Right atrium auricular region (tissue), 2 donors: ENCODE results near the gene TMEM219. TPM values are rescaled to one million over a fixed set of nuclear protein-coding genes. Genes with fewer than 3 reads are reported as not detected.

Experiments used
- DNase-seq: peaks from one replicate; pipeline ENCODE4 v3.0.0-alpha.2; 2019; ENCODE audit warnings: low spot score
- H3K27ac ChIP-seq, 2 donors: fragments of 200-600 bp; sonication (generic); 1 replicate in 1 of 2; 2 replicates in 1 of 2; pipeline ENCODE4 v1.5.1; 2016 to 2019
- H3K27me3 ChIP-seq, 2 donors: fragments of 200-600 bp; sonication (generic); one replicate each; pipeline versions ENCODE4 v1.5.1 to v1.6.0; 2017 to 2019
- H3K36me3 ChIP-seq: fragments of 200-600 bp; sonication (generic); one replicate; pipeline ENCODE4 v1.5.1; 2016
- H3K4me1 ChIP-seq, 2 donors: fragments of 200-600 bp; sonication (generic); one replicate each; pipeline versions ENCODE4 v1.5.1 to v1.6.0; 2017 to 2019
- H3K4me3 ChIP-seq, 2 donors: fragments of 200-600 bp; sonication (generic); 1 replicate in 1 of 2; 2 replicates in 1 of 2; pipeline ENCODE4 v1.5.1; 2017 to 2019; ENCODE audit warnings: mild to moderate bottlenecking in 1 of 2, moderate library complexity in 1 of 2
- H3K9me3 ChIP-seq, 2 donors: fragments of 200-600 bp; sonication (generic); one replicate each; pipeline ENCODE4 v1.5.1; 2019
- CTCF ChIP-seq, 2 donors: fragments of 200-600 bp; sonication (generic); IDR thresholded peaks; one replicate each; pipeline ENCODE4 v1.5.1; 2019; ENCODE audit warnings: antibody characterized with exemption in 2 of 2
- total RNA-seq, 2 donors: library from RNA; depleted of rRNA; stranded (reverse); fragments of >200 nt; gene quantifications; one replicate each; pipeline ENCODE4 v1.1.0, GENCODE V29; 2016

The TMEM219 gene
- total RNA-seq, 2 donors from 2014 or later = 100 to 107 TPM

GRCh38 chr16:29993191-29993902 is 31.5 kb downstream of the TMEM219 start:
- Histone ChIP-seq H3K4me3 (no peak overlapping the region), H3K27ac (no peak overlapping the region), H3K9me3 (no peaks in the 10 kb centered on the region), H3K36me3 (peaks cover 45% of the 10 kb centered on the region), H3K4me1 (peaks cover 0 to 24% of the 10 kb centered on the region in 2 donors), H3K27me3 (no peaks in the 10 kb centered on the region)
- no peak for DNase-seq
- no peak for TF ChIP-seq CTCF (IDR thresholded peaks at IDR 0.05)

DNA sequence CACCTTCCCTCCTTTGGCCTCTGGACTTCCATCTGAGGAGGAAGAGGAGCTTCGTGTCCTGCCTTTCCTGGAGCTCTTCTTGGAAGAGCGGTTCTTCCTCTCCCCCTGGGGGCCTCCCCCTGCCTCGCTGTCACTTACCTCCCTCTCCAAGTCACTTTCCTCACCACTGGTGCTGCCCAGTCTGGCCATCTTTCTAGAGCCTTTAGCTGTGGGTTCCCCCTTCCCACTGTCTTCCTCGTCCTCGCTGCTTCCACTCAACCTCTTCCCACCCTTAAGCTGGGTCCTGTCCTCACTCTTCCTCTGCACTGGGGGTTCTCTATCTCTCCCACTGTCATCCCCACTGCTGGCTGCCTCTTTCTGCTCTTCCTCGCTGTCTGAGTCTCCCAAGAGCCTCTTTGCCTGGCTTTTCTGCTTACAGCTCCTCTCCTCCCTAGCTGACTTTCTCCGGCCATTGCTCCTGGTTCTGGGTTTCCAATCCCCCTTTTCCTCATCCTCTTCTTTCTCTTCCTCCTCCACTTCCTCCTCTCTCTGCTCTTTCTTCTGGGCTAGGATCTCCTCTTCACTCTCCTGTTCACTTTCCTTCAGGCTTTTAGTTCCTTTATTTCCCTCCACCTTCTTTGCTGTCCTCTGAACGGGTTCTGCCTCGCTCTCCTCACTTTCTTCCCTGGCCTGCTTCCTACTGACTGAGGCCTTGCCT is 32.2 kb downstream of the TMEM219 start:
- Histone ChIP-seq H3K9me3 (no peaks in the 10 kb centered on the region), H3K36me3 (peaks cover 38% of the 10 kb centered on the region), H3K4me1 (peaks cover 0 to 24% of the 10 kb centered on the region in 2 donors), H3K27me3 (no peaks in the 10 kb centered on the region), H3K4me3 (no peak overlapping the region), H3K27ac (no peak overlapping the region)
- no peak for TF ChIP-seq CTCF (IDR thresholded peaks at IDR 0.05)
- DNase-seq = no peak

DNA sequence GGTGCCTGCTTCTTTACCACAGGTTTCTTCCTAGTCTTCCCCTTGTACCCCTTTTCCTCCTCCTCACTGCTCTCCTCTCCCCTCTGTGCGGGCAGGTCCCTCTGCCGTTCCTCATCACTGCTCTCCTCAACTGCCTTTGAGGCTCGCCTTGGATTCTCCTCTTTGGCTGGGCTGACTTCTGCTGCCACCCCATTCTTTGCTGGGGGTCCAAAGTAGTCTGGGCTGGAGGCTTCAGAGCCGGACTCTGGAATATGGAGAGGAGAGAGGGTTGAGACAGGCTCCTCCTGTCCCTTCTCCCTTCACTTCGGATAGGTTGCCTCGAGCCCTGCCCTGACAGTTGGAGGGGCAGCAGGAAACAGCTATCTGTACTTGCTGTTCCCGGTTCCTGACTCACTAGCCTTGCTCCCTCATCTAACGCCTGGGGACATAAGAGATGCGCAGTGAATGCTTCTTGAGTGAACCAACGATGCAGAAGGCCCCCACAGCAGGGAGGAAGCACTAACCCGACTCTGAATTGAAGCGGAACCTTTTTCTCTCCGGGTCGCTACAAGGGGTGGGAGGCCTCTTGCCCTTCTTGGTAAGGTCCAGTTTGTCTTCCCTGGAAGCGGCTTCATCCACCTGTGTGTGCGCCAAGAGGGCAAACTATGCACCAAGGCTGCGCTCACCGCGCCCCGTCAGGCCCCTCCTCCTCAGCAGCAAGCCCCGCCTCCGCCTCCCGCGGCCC is 32.9 kb downstream of the TMEM219 start:
- Histone ChIP-seq H3K36me3 (peaks cover 31% of the 10 kb centered on the region), H3K27ac (peak overlapping the region; percentile 91 to 93), H3K4me3 (peak overlapping the region; percentile 58 to 76), H3K9me3 (no peaks in the 10 kb centered on the region), H3K4me1 (peaks cover 0 to 24% of the 10 kb centered on the region in 2 donors), H3K27me3 (no peaks in the 10 kb centered on the region)
- no peak for DNase-seq
- TF ChIP-seq CTCF (IDR thresholded peaks at IDR 0.05) = no peak

GRCh38 chr16:29995324-29995910 is 33.5 kb downstream of the TMEM219 start, which contains the start of gene HIRIP3:
HIRIP3 (minus strand) TSS chr16:29995617; CDS start chr16:29995605, 12 bp downstream.
- peak within 1 kb of the TSS; percentile 91 to 93 for H3K27ac ChIP-seq
- peak; percentile 84 for DNase-seq
- H3K4me1 ChIP-seq = peaks cover 0 to 24% of the 10 kb centered on the region in 2 donors
- peaks cover 30% of the 10 kb centered on the region for H3K36me3 ChIP-seq
- H3K4me3 ChIP-seq = peak within 1 kb of the TSS; percentile 58 to 76
- TF ChIP-seq CTCF (IDR thresholded peaks at IDR 0.05) = no peak
- no peaks in the 10 kb centered on the region for H3K9me3 ChIP-seq
- no peaks in the 10 kb centered on the region for H3K27me3 ChIP-seq

- H3K4me3 ChIP-seq = peak within 1 kb of the TSS; percentile 58 to 76
- no peaks in the 10 kb centered on the region for H3K9me3 ChIP-seq
- peak within 1 kb of the TSS; percentile 91 to 93 for H3K27ac ChIP-seq
- DNase-seq = peak; percentile 98
- H3K27me3 ChIP-seq = no peaks in the 10 kb centered on the region
- peaks cover 23% of the 10 kb centered on the region for H3K36me3 ChIP-seq
- TF ChIP-seq CTCF (IDR thresholded peaks at IDR 0.05) = no peak
- H3K4me1 ChIP-seq = peaks cover 0 to 24% of the 10 kb centered on the region in 2 donors
These were observed 34.3 kb downstream of the TMEM219 start, which contains the start of gene INO80E for GRCh38 chr16:29995911-29996765. INO80E (plus strand) TSS chr16:29996241; CDS start chr16:29996311, 70 bp downstream.
